Effector CD4-positive, alpha-beta T cell (primary cell): ENCODE data around the gene RCN2.

Source experiments
- DNase-seq: peaks from one replicate; pipeline ENCODE4 v3.0.0-alpha.2; 2020

RCN2 gene

GRCh38 chr15:76994971-76995945, 63.7 kb downstream of the RCN2 start, which contains the start of gene PSTPIP1:
Gene PSTPIP1, plus strand, starts transcription at chr15:76995126. Its CDS starts 448 bp downstream, at chr15:76995574.
- DNase-seq, result peak; percentile 52

- no peak for DNase-seq
These were observed 64.6 kb downstream of the RCN2 start for GRCh38 chr15:76996076-76996525.

- DNase-seq, result peak; percentile 35
These were observed 65.2 kb downstream of the RCN2 start for GRCh38 chr15:76996526-76997401.

GRCh38 chr15:76998663-76999285, 67.2 kb downstream of the RCN2 start:
- DNase-seq, result no peak

- DNase-seq, result no peak
These were observed 68.4 kb downstream of the RCN2 start for GRCh38 chr15:76999996-77000395.

GRCh38 chr15:77001351-77001750, 69.8 kb downstream of the RCN2 start:
- no peak for DNase-seq

- DNase-seq, result no peak
These were observed 70.4 kb downstream of the RCN2 start for GRCh38 chr15:77001966-77002365.

GRCh38 chr15:77002436-77002835, 70.9 kb downstream of the RCN2 start:
- DNase-seq, result no peak

GRCh38 chr15:77002954-77003912, 71.7 kb downstream of the RCN2 start:
- peak; percentile 54 for DNase-seq
